ENCODE measurements around the gene CYP39A1. TPM values are rescaled to one million over a fixed set of nuclear protein-coding genes. Genes with fewer than 3 reads are reported as not detected.

The CYP39A1 gene
- total and polyA plus RNA-seq, 10 of the 15 experiments (the other 5 are each of a cell fraction or from before 2014, with no cell fraction given) = not detected

GRCh38 chr6:46563924-46564323, 88.7 kb downstream of the CYP39A1 start (continued):
- TF ChIP-seq, protein P1, sequence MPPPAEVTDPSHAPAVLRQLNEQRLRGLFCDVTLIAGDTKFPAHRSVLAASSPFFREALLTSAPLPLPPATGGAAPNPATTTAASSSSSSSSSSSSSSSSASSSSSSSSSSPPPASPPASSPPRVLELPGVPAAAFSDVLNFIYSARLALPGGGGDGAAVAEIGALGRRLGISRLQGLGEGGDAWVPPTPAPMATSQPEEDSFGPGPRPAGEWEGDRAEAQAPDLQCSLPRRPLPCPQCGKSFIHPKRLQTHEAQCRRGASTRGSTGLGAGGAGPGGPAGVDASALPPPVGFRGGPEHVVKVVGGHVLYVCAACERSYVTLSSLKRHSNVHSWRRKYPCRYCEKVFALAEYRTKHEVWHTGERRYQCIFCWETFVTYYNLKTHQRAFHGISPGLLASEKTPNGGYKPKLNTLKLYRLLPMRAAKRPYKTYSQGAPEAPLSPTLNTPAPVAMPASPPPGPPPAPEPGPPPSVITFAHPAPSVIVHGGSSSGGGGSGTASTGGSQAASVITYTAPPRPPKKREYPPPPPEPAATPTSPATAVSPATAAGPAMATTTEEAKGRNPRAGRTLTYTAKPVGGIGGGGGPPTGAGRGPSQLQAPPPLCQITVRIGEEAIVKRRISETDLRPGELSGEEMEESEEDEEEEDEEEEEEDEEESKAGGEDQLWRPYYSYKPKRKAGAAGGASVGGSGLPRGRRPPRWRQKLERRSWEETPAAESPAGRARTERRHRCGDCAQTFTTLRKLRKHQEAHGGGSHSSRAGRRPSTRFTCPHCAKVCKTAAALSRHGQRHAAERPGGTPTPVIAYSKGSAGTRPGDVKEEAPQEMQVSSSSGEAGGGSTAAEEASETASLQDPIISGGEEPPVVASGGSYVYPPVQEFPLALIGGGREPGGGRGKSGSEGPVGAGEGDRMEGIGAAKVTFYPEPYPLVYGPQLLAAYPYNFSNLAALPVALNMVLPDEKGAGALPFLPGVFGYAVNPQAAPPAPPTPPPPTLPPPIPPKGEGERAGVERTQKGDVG (CRISPR knock-in tag; IDR thresholded peaks at IDR 0.05) = no peak
- no peak for TF ChIP-seq FOXM1 (IDR thresholded peaks at IDR 0.05; ENCODE audit: low read depth, low read length)
- TF ChIP-seq EED (IDR thresholded peaks at IDR 0.05; ENCODE audit: low read depth) = no peak

DNA sequence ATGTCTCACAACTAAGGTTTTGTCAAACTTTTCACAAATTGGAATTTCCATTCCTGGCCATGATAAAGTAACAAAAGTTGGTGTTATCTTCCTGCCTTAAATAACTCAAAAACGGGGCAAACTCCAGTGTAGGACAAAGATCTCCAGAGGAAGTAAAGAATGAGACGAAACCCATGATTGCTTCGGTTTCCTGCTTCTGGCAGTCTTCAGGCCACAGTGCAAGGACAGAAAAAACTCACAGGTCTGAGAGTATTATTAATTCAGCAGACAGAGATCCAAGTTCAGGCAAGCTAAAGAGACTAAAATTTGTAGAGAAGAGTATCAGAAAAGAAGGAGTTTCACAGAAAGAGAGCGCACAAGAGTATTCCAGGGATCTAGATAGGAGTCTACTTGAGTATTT, 96.6 kb downstream of the CYP39A1 start:
- Histone ChIP-seq H4K20me1 (ENCODE audit: control insufficient read depth, insufficient read depth) (no peaks in the 10 kb centered on the region), H3K9ac (ENCODE audit: control insufficient read depth, insufficient read depth, low read length) (no peak overlapping the region), H3K4me1 (ENCODE audit: control insufficient read depth, insufficient read depth, low read length) (no peaks in the 10 kb centered on the region), H3K4me2 (ENCODE audit: control insufficient read depth, insufficient read depth) (no peak overlapping the region), H3K9me3 (replicated peaks; ENCODE audit: control insufficient read depth, insufficient read depth, low read length) (no peaks in the 10 kb centered on the region), H2AFZ (ENCODE audit: control insufficient read depth, low read depth, low read length) (no peak overlapping the region), H3K27me3 (replicated peaks in 1 of 2; ENCODE audit: control insufficient read depth in 2 of 2, insufficient read depth in 2 of 2, low read length in 1 of 2) (no peaks in the 10 kb centered on the region), H3K27ac (ENCODE audit: control insufficient read depth, insufficient read depth) (no peak overlapping the region), H3K36me3 (ENCODE audit: control insufficient read depth in 2 of 2, insufficient read depth in 2 of 2, low read length in 1 of 2) (no peaks in the 10 kb centered on the region), H3K4me3 (no peak overlapping the region), H3K79me2 (ENCODE audit: control insufficient read depth, insufficient read depth, low read length) (no peaks in the 10 kb centered on the region)
- RAD21 ChIA-PET (ENCODE audit: unreplicated experiment) = no interaction called here
- POLR2A ChIA-PET = no interaction called here
- WGBS (ENCODE audit: insufficient coverage, insufficient replicate concordance, low lambda C conversion rate, missing lambda C conversion rate) = 24% methylated on average over 4 of the region's 4 CpGs
- FAIRE-seq (no peak), ATAC-seq (no peak), DNase-seq (ENCODE audit: low read depth, low spot score) (no peak)
- in situ Hi-C loops (cut with MboI) = no loop called here
- BruUV-seq (replicated peaks) = no TSS peak
- intact Hi-C loops (cut with micrococcal nuclease; ENCODE audit: unreplicated experiment) = no loop called here
- SMC1A ChIA-PET (ENCODE audit: uncharacterized antibody, unreplicated experiment) = no interaction called here
- CTCF ChIA-PET = interaction anchor here (0.9 kb wide), 1 partner anchor 63 kb away, joined by 3 read pairs; no protein-coding TSS in a partner anchor
- TF ChIP-seq SIX5 (IDR thresholded peaks at IDR 0.05; ENCODE audit: low read depth, low read length, severe bottlenecking) (no peak), ESRRA (IDR thresholded peaks at IDR 0.05; ENCODE audit: low read length) (no peak), EP300 (IDR thresholded peaks at IDR 0.05; ENCODE audit: borderline replicate concordance in 1 of 2, control insufficient read depth in 1 of 2, low read depth in 2 of 2, low read length in 2 of 2) (no peak), ZNF622 (IDR thresholded peaks at IDR 0.05) (no peak), SMC3 (IDR thresholded peaks at IDR 0.05; ENCODE audit: borderline replicate concordance, low read length) (no peak), MTA3 (IDR thresholded peaks at IDR 0.05; ENCODE audit: borderline replicate concordance, low read length) (no peak), BACH1 (IDR thresholded peaks at IDR 0.05; ENCODE audit: borderline replicate concordance) (no peak)
- TF ChIP-seq, protein P2, sequence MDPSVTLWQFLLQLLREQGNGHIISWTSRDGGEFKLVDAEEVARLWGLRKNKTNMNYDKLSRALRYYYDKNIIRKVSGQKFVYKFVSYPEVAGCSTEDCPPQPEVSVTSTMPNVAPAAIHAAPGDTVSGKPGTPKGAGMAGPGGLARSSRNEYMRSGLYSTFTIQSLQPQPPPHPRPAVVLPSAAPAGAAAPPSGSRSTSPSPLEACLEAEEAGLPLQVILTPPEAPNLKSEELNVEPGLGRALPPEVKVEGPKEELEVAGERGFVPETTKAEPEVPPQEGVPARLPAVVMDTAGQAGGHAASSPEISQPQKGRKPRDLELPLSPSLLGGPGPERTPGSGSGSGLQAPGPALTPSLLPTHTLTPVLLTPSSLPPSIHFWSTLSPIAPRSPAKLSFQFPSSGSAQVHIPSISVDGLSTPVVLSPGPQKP (IDR thresholded peaks at IDR 0.05; ENCODE audit: low read depth, low read length) = no peak
- TF ChIP-seq, protein P3, sequence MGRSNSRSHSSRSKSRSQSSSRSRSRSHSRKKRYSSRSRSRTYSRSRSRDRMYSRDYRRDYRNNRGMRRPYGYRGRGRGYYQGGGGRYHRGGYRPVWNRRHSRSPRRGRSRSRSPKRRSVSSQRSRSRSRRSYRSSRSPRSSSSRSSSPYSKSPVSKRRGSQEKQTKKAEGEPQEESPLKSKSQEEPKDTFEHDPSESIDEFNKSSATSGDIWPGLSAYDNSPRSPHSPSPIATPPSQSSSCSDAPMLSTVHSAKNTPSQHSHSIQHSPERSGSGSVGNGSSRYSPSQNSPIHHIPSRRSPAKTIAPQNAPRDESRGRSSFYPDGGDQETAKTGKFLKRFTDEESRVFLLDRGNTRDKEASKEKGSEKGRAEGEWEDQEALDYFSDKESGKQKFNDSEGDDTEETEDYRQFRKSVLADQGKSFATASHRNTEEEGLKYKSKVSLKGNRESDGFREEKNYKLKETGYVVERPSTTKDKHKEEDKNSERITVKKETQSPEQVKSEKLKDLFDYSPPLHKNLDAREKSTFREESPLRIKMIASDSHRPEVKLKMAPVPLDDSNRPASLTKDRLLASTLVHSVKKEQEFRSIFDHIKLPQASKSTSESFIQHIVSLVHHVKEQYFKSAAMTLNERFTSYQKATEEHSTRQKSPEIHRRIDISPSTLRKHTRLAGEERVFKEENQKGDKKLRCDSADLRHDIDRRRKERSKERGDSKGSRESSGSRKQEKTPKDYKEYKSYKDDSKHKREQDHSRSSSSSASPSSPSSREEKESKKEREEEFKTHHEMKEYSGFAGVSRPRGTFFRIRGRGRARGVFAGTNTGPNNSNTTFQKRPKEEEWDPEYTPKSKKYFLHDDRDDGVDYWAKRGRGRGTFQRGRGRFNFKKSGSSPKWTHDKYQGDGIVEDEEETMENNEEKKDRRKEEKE (IDR thresholded peaks at IDR 0.05) = no peak
- TF ChIP-seq, protein P4, sequence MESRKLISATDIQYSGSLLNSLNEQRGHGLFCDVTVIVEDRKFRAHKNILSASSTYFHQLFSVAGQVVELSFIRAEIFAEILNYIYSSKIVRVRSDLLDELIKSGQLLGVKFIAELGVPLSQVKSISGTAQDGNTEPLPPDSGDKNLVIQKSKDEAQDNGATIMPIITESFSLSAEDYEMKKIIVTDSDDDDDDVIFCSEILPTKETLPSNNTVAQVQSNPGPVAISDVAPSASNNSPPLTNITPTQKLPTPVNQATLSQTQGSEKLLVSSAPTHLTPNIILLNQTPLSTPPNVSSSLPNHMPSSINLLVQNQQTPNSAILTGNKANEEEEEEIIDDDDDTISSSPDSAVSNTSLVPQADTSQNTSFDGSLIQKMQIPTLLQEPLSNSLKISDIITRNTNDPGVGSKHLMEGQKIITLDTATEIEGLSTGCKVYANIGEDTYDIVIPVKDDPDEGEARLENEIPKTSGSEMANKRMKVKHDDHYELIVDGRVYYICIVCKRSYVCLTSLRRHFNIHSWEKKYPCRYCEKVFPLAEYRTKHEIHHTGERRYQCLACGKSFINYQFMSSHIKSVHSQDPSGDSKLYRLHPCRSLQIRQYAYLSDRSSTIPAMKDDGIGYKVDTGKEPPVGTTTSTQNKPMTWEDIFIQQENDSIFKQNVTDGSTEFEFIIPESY (IDR thresholded peaks at IDR 0.05) = no peak

All from GM12878 (cell line).